Activated CD4-positive, alpha-beta T cell treated with anti-CD3 and anti-CD28 coated beads for 36 hours (primary cell): ENCODE data around the gene NFIC. TPM values are rescaled to one million over a fixed set of nuclear protein-coding genes. Genes with fewer than 3 reads are reported as not detected.
"Not testable (repeated sequence)": the region's sequence is repeated elsewhere in the genome, so short reads cannot be mapped to it uniquely, and the experiment has no call there.

Experiments
- ATAC-seq: fragments of 200-7000 bp; cut with Tn5 transposase; one replicate; pipeline ENCODE4 v1.10.0; 2021; ENCODE audit warnings: mild to moderate bottlenecking, moderate library complexity
- CTCF ChIA-PET: fragments of 350-600 bp; sonication (Branson Sonifier 250); formaldehyde crosslinking; loops from one replicate; lab custom pipeline; 2021; ENCODE audit warnings: antibody characterized with exemption; lab: Charles Lee
- POLR2A ChIA-PET: fragments of 350-600 bp; sonication (Branson Sonifier 250); formaldehyde crosslinking; loops from one replicate; lab custom pipeline; 2021; ENCODE audit warnings: antibody characterized with exemption, inconsistent platforms; lab: Charles Lee
- DNase-seq: peaks from one replicate; pipeline ENCODE4 v3.0.0-alpha.2; 2020
- H3K27ac Mint-ChIP-seq: one replicate; pipeline ENCODE4 v1.8.0; 2021; ENCODE audit warnings: mixed read lengths
- H3K27me3 Mint-ChIP-seq: one replicate; pipeline ENCODE4 v1.8.0; 2021; ENCODE audit warnings: mixed read lengths
- H3K36me3 Mint-ChIP-seq: one replicate; pipeline ENCODE4 v1.8.0; 2021; ENCODE audit warnings: low read depth, mixed read lengths
- H3K4me1 Mint-ChIP-seq: one replicate; pipeline ENCODE4 v1.8.0; 2021; ENCODE audit warnings: mixed read lengths
- H3K4me3 Mint-ChIP-seq: one replicate; pipeline ENCODE4 v1.8.0; 2021; ENCODE audit warnings: mild to moderate bottlenecking, moderate library complexity, mixed read lengths
- H3K9me3 Mint-ChIP-seq: one replicate; pipeline ENCODE4 v1.8.0; 2021; ENCODE audit warnings: low read depth, mixed read lengths
- intact Hi-C, 2 experiments: fragments of 100-400 bp; cut with DNase I in 1 of 2; cut with micrococcal nuclease in 1 of 2; formaldehyde crosslinking; loops; one replicate each; pipeline versions ENCODE4 v1.14.2 to v1.15.1; 2022 to 2024; cut with DNase I, micrococcal nuclease
- total RNA-seq, 2 experiments: library from RNA; stranded (reverse); gene quantifications; one replicate each; pipeline ENCODE4 v1.2.3, GENCODE V29; 2021

The NFIC gene
- total RNA-seq, 2 experiments from 2014 or later, result 20.5 to 22.6 TPM

DNA sequence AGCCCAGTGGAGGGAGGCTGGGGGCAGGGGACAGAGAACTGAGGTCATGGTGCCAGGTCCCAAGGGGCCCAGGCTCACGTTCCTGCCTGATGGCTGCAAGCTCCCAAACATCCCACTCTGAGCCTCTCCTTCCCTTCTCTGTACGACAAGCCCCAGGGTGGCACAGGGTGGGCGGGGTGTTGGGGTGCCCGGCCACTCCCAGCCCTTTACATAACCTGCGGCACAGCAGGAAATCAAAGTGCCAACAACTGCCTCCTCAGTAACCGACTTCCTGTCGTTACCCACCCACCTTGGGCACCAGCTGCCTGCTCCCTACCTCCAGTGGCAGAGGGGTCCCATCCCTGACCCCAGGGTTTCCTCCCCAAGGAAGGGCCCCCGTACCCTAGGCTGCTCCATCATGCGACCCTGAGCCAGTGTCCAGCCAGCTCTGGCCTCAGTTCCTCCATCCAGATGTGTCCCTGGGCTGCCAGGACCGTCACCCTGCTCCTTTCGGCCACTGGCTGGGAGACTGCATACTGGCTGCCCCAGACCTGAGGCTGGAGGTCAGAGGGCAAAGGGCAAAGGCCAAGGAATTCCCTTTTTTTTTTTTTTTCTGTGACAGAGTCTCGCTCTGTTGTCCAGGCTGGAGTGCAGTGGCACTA lies 27.7 kb upstream of the NFIC start:
- ChIA-PET POLR2A (interaction anchor here (0.6 kb wide), 1 partner anchor 11 kb away, joined by 4 read pairs; no protein-coding TSS in a partner anchor), CTCF (interaction anchor here (0.7 to 0.8 kb wide), 2 partner anchors 25 to 96 kb away, joined by 3 read pairs; no protein-coding TSS in a partner anchor)
- intact Hi-C loops, result no loop called here
- H3K4me1 Mint-ChIP-seq, result peaks cover 7% of the 10 kb centered on the region
- ATAC-seq (peak; percentile 80), DNase-seq (peak; percentile 65)
- H3K27me3 Mint-ChIP-seq, result no peaks in the 10 kb centered on the region
- H3K9me3 Mint-ChIP-seq, result no peaks in the 10 kb centered on the region
- no peaks in the 10 kb centered on the region for H3K36me3 Mint-ChIP-seq
- no peak overlapping the region for H3K4me3 Mint-ChIP-seq
- peak overlapping the region; percentile 60 for H3K27ac Mint-ChIP-seq

DNA sequence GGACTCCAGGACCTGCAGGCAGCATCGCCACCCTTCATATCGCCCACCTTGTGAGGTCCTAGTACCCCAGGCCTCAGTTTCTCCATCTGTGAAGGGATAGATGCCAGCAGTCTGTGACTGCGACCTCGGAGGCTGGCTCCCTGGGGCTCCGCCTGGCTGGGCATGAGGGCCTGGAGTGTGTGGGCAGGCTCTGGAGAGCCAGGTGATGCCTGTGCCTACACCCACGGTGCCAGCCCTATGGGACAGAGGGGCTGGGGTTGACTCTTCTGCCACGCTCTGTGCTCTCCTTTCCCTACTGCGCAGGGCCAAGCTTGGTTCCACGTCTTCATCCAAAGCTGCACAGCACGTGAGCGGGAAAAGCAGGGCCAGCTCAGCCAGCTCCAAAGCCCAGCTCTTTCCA lies 26.0 kb upstream of the NFIC start:
- H3K4me1 Mint-ChIP-seq, result peaks cover 7% of the 10 kb centered on the region
- CTCF ChIA-PET, result interaction anchor here (1.0 to 1.6 kb wide), 3 partner anchors 35 to 133 kb away, joined by 3 to 5 read pairs (median 5); no protein-coding TSS in a partner anchor
- POLR2A ChIA-PET, result no interaction called here
- H3K27ac Mint-ChIP-seq, result no peak overlapping the region
- intact Hi-C loops, result loop anchor here in 1 of 2 experiments (5.0 kb wide), 1 partner anchor 87 kb away; no protein-coding TSS in a partner anchor
- ATAC-seq (no peak), DNase-seq (no peak)
- no peak overlapping the region for H3K4me3 Mint-ChIP-seq
- no peaks in the 10 kb centered on the region for H3K9me3 Mint-ChIP-seq
- no peaks in the 10 kb centered on the region for H3K27me3 Mint-ChIP-seq
- H3K36me3 Mint-ChIP-seq, result no peaks in the 10 kb centered on the region

DNA sequence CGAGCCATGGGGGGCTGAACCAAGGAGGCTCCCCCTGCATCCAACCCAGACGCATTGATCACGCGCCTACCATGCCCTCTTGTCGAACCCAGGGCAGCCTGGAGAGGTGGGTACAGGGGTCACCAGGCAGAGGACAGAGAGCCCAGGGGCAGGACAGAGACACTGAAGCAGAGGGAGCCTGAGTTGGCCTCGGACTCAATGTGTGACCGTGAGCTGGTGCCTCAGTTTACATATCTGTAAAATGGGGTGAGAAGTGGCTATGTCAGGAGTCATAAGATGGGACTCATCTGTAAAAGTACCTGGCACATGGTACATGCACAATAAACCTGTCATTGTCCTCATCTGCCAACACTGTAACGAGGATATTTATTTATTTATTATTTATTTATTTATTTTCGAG lies 24.1 kb upstream of the NFIC start:
- Mint-ChIP-seq H3K9me3 (no peaks in the 10 kb centered on the region), H3K27ac (no peak overlapping the region), H3K4me1 (peaks cover 7% of the 10 kb centered on the region), H3K4me3 (no peak overlapping the region), H3K27me3 (no peaks in the 10 kb centered on the region), H3K36me3 (no peaks in the 10 kb centered on the region)
- CTCF ChIA-PET, result no interaction called here
- intact Hi-C loops, result loop anchor here in 1 of 2 experiments (5.0 kb wide), 1 partner anchor 85 kb away; no protein-coding TSS in a partner anchor
- no peak for DNase-seq
- POLR2A ChIA-PET, result no interaction called here
- no peak for ATAC-seq

DNA sequence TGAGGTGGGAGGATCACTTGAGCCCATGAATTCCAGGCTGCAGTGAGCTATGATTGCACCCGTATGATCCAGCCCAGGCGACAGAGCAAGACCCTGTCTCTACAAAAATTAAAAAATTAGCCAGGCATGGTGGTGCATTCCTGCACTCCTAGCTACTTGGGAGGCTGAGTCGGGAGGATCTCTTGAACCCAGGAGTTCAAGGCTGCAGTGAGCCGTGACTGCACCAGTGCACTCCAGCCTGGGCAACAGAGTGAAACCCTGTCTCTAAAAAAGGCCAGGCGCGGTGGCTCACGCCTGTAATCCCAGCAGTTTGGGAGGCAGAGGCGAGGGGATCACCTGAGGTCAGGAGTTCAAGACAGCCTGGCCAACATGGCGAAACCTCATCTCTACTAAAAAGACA lies 23.4 kb upstream of the NFIC start:
- ATAC-seq, H3K4me1 Mint-ChIP-seq, DNase-seq, H3K9me3 Mint-ChIP-seq, H3K27ac Mint-ChIP-seq, H3K36me3 Mint-ChIP-seq, POLR2A ChIA-PET, H3K4me3 Mint-ChIP-seq, H3K27me3 Mint-ChIP-seq: not testable (repeated sequence)
- intact Hi-C loops, result loop anchor here in 1 of 2 experiments (5.0 kb wide), 1 partner anchor 84 kb away; no protein-coding TSS in a partner anchor
- CTCF ChIA-PET, result interaction anchor here (0.8 kb wide), 1 partner anchor 130 kb away, joined by 3 read pairs; no protein-coding TSS in a partner anchor

DNA sequence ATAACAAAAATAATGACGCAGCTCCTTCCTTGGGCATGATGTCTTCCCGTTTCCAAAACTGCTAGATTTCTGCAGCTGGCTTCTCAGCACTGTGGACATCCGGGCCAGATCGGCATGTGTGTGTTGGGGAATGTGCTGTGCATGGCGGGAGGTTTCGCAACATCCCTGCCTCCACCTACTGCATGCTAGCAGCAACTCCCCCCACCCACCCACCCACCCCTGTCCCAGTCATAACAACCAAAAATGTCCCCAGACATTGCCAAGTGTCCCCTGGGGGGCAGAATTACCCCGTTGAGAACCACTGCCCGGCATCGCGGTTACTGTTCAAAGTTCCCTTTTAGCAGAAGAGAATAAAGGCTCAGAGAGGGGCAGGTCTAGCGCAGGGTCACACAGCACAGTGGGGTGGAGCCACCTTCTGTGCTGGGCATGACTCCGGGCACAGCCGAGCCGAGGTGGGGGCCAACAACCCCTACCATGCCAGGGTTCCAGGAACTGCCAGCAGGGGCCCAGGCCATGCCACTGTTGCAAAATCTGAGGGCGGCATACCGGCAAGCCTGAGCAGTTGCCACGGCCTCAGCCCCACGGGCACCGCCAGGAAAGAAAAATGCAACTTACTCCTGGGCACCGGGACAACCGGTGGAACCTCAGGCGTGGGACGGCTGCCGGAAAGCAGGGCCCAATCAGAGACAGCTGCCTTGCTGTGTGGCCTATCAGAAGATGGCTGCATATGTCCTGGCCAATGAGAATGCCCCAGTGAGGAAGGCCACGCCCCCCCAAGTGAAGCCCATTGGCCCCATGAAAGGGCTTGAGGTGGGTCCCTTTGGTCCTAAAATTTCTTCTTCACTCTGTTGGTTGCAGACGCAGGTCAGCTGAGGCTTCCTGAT lies 22.5 kb upstream of the NFIC start:
- Mint-ChIP-seq H3K27ac (no peak overlapping the region), H3K4me1 (peaks cover under 1% of the 10 kb centered on the region), H3K4me3 (no peak overlapping the region), H3K9me3 (no peaks in the 10 kb centered on the region), H3K36me3 (no peaks in the 10 kb centered on the region), H3K27me3 (no peaks in the 10 kb centered on the region)
- intact Hi-C loops, result loop anchor here in 1 of 2 experiments (5.0 kb wide), 1 partner anchor 83 kb away; no protein-coding TSS in a partner anchor
- CTCF ChIA-PET, result interaction anchor here (0.8 to 1.0 kb wide), 2 partner anchors 64 to 129 kb away, joined by 3 read pairs; no protein-coding TSS in a partner anchor
- DNase-seq (peak; percentile 62), ATAC-seq (peak; percentile 90)
- POLR2A ChIA-PET, result no interaction called here

DNA sequence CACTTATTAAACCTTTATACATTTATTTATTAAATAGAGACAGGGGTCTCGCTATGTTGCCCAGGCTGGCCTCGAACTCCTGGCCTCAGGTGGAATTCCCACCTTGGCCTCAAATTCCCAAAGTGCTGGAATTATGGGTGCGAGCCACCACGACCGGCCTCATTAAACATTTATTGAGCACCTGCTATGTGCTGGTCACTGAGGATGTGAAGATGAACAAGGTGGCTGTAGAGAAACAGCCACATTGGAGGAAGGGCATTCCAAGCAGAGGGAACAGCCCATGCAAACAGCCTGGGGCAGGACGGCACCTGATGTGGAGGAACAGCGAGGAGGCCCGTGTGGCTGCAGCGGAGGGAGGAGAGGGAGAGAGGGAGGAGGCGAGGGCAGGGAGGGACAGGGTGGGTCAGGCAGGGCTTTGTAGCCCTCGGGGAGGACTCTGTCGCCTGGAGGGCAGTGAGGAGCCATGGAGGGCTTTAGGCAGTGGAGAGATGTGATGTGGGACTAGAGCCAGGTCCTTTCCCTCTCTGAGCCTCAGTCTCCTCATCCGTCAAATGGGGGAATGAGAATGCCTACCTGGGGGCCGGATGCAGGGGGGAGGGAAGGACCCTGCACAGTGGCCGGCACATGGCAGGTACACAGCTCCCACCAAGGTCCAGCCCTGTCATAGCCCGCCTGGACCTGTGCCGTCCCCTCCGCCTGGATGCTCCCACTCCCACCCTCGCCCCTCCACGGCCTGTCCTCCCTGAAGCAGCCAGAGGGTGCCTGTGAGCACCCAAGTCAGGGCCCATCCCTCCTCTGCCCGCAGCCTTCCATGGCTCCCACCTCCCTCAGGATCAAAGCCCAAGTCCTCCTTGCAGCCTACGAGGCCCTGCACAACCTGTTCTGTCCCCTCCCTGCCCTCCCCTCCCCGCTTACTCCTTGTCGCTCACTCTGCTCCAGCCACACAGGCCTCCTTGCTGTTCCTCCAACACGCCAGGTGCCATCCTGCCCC lies 21.5 kb upstream of the NFIC start:
- Mint-ChIP-seq H3K4me1 (no peaks in the 10 kb centered on the region), H3K4me3 (no peak overlapping the region), H3K9me3 (no peaks in the 10 kb centered on the region), H3K27ac (no peak overlapping the region), H3K36me3 (no peaks in the 10 kb centered on the region), H3K27me3 (no peaks in the 10 kb centered on the region)
- intact Hi-C loops, result loop anchor here in 1 of 2 experiments (5.0 kb wide), 1 partner anchor 82 kb away; no protein-coding TSS in a partner anchor
- ChIA-PET CTCF (interaction anchor here (1.0 kb wide), 1 partner anchor 63 kb away, joined by 3 read pairs; no protein-coding TSS in a partner anchor), POLR2A (no interaction called here)
- ATAC-seq (no peak), DNase-seq (no peak)

DNA sequence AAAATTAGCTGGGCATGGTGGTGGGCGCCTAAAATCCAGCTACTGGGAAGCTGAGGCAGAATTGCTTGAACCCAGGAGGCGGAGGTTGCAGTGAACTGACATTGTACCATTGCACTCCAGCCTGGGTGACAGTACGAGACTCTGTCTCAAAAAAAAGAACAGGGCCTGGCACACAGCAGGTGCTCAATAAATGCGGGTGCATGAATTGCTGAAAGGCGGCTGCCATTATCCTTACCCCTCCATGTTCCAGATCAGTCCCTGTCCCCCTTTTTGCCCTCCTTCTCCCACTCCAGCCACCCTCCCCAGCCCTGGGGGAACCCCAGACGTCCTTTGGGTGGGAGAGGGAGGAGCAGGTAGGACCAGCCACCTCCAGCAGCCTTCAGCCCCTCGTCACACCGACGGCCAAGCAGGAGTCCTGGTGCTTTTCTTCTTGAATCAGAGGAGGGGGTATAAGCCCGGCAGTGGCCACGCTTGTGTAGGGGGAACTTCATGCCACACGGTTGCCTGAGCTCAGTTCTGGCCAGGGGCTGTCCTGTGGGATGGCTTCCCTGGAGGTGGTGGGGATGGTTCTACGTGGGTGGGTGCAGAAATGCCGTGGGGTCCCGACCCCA lies 20.4 kb upstream of the NFIC start:
- DNase-seq (no peak), ATAC-seq (no peak)
- Mint-ChIP-seq H3K9me3 (no peaks in the 10 kb centered on the region), H3K36me3 (no peaks in the 10 kb centered on the region), H3K4me1 (no peaks in the 10 kb centered on the region), H3K27ac (no peak overlapping the region), H3K27me3 (no peaks in the 10 kb centered on the region), H3K4me3 (no peak overlapping the region)
- ChIA-PET POLR2A (no interaction called here), CTCF (interaction anchor here (0.6 kb wide), 1 partner anchor 53 kb away, joined by 3 read pairs; no protein-coding TSS in a partner anchor)
- intact Hi-C loops, result no loop called here

DNA sequence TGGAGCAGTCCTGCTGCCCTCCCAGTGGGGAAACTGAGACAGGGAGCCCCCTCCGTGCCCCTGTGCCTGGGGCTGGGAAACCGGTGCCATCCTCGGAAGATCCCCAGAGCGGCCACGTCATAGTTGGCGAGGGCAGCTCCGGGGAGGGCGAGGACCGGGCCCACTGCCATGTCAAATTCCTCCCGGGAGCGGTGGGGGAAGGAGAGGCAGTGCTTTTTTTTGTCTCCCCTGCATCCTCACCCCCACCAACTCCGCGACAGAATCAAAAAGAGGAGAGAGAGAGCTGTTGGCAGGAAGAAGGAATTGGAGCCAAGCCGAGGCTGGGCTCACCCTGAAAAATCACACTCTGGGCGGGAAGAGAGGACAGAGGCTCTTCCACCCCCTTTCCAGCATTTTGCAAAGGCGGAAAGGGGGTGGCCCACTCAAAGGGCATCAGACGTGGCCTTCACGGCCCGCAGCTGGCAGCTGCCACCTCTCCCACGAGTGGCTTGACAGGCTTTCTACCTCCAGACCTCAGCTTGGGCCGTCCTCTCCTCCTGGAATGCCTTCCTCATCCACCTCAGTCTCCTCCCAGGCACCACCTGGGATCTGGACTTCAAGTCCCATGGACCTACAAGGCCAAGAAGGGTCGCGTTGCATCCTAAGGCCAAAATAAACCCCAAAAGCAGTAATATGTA lies 19.6 kb upstream of the NFIC start:
- Mint-ChIP-seq H3K4me3 (no peak overlapping the region), H3K36me3 (no peaks in the 10 kb centered on the region), H3K27me3 (no peaks in the 10 kb centered on the region), H3K27ac (no peak overlapping the region), H3K4me1 (no peaks in the 10 kb centered on the region), H3K9me3 (no peaks in the 10 kb centered on the region)
- POLR2A ChIA-PET, result no interaction called here
- ATAC-seq (no peak), DNase-seq (no peak)
- CTCF ChIA-PET, result no interaction called here
- intact Hi-C loops, result no loop called here

DNA sequence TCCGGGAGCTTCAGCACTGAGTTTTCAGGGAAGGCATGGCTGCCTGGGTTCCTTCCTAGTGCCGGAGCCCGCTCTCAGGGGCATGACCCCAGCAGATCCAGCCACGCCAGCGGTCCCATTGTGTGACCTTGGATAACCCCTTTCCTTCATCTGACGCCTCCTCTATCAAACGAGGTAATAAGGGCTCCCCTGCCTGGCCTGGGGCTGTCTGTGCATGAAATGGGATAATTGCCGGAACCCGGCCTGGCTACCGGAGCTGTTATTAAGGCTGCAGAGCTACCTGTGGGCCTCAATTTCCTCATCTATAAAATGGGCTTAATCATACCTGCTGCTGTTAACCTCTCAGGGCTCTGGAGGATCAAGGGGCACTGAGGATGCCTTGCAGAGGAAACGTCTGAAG lies 18.3 kb upstream of the NFIC start:
- Mint-ChIP-seq H3K9me3 (no peaks in the 10 kb centered on the region), H3K4me3 (no peak overlapping the region), H3K4me1 (no peaks in the 10 kb centered on the region), H3K36me3 (no peaks in the 10 kb centered on the region), H3K27ac (no peak overlapping the region), H3K27me3 (no peaks in the 10 kb centered on the region)
- CTCF ChIA-PET, result interaction anchor here (0.6 kb wide), 1 partner anchor 257 kb away, joined by 3 read pairs; no protein-coding TSS in a partner anchor
- intact Hi-C loops, result no loop called here
- POLR2A ChIA-PET, result no interaction called here
- no peak for DNase-seq
- no peak for ATAC-seq

DNA sequence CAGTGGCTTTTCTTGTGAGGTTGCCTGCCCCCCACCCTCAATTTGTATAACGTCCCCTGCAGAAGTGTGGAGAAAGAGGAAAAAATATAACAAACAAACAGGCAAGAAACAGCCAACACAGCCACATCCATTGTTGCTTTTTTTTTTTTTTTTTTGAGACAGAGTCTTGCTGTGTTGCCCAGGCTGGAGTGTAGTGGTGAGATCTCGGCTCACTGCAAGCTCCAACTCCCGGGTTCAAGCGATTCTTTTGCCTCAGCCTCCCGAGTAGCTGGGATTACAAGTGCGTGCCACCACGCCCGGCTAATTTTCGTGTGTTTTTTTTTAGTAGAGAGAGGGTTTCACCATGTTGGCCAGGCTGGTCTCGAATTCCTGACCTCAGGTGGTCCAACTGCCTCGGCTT lies 17.9 kb upstream of the NFIC start:
- CTCF ChIA-PET, result interaction anchor here (0.6 kb wide), 1 partner anchor 256 kb away, joined by 3 read pairs; no protein-coding TSS in a partner anchor
- POLR2A ChIA-PET, intact Hi-C loops, H3K4me1 Mint-ChIP-seq, H3K4me3 Mint-ChIP-seq, H3K36me3 Mint-ChIP-seq, ATAC-seq, DNase-seq, H3K27me3 Mint-ChIP-seq, H3K9me3 Mint-ChIP-seq, H3K27ac Mint-ChIP-seq: not testable (repeated sequence)
